Measurements from ENCODE around the gene RSAD1.

Gene RSAD1

GRCh38 chr17:50518384-50519023 is 39.8 kb downstream of the RSAD1 start:
- no peak overlapping the region for H3K4me3 ChIP-seq (ENCODE audit: low read depth, low read length)
- no peak for DNase-seq (ENCODE audit: low read depth)
- TF ChIP-seq, protein P1, sequence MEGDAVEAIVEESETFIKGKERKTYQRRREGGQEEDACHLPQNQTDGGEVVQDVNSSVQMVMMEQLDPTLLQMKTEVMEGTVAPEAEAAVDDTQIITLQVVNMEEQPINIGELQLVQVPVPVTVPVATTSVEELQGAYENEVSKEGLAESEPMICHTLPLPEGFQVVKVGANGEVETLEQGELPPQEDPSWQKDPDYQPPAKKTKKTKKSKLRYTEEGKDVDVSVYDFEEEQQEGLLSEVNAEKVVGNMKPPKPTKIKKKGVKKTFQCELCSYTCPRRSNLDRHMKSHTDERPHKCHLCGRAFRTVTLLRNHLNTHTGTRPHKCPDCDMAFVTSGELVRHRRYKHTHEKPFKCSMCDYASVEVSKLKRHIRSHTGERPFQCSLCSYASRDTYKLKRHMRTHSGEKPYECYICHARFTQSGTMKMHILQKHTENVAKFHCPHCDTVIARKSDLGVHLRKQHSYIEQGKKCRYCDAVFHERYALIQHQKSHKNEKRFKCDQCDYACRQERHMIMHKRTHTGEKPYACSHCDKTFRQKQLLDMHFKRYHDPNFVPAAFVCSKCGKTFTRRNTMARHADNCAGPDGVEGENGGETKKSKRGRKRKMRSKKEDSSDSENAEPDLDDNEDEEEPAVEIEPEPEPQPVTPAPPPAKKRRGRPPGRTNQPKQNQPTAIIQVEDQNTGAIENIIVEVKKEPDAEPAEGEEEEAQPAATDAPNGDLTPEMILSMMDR (IDR thresholded peaks at IDR 0.05; ENCODE audit: insufficient read depth, low read depth, low read length, missing control alignments), result no peak

GRCh38 chr17:50519141-50519834 is 40.6 kb downstream of the RSAD1 start:
- no peak for DNase-seq (ENCODE audit: low read depth)
- TF ChIP-seq, protein P1 (IDR thresholded peaks at IDR 0.05; ENCODE audit: insufficient read depth, low read depth, low read length, missing control alignments), result no peak
- H3K4me3 ChIP-seq (ENCODE audit: low read depth, low read length), result no peak overlapping the region

GRCh38 chr17:50520483-50520882 is 41.8 kb downstream of the RSAD1 start:
- no peak overlapping the region for H3K4me3 ChIP-seq (ENCODE audit: low read depth, low read length)
- TF ChIP-seq, protein P1 (IDR thresholded peaks at IDR 0.05; ENCODE audit: insufficient read depth, low read depth, low read length, missing control alignments), result no peak
- peak; percentile 31 for DNase-seq (ENCODE audit: low read depth)

GRCh38 chr17:50521514-50521913 is 42.9 kb downstream of the RSAD1 start:
- DNase-seq (ENCODE audit: low read depth), result no peak

GRCh38 chr17:50522766-50523165 is 44.1 kb downstream of the RSAD1 start:
- TF ChIP-seq, protein P1 (IDR thresholded peaks at IDR 0.05; ENCODE audit: insufficient read depth, low read depth, low read length, missing control alignments), result no peak
- no peak for DNase-seq (ENCODE audit: low read depth)
- no peak overlapping the region for H3K4me3 ChIP-seq (ENCODE audit: low read depth, low read length)

More at GRCh38 chr17:50521514-50521913, 42.9 kb downstream of the RSAD1 start:
- H3K4me3 ChIP-seq (ENCODE audit: low read depth, low read length), result no peak overlapping the region
- TF ChIP-seq, protein P1 (IDR thresholded peaks at IDR 0.05; ENCODE audit: insufficient read depth, low read depth, low read length, missing control alignments), result no peak

DNA sequence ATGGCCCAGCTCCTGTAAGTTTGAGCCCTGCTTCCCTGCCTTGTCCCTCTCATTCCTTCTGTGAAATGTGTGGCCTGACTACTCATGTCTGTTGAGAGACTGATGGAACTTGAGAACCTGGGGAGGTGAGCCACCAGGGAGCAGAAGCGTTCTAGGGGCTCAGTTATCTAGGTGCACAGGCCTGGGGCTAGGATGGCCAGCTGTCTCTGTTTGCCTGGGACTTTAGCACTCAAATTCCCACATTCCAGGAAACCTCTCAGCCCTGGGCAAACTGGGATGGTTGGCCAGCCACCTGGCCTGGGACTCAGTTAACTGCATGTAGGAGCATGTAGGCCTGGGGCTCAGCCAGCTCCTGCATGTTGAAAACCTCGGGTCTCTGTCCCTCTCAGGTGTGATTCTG is 44.5 kb downstream of the RSAD1 start:
- DNase-seq (ENCODE audit: low read depth), result no peak
- H3K4me3 ChIP-seq (ENCODE audit: low read depth, low read length), result no peak overlapping the region
- TF ChIP-seq, protein P1 (IDR thresholded peaks at IDR 0.05; ENCODE audit: insufficient read depth, low read depth, low read length, missing control alignments), result no peak

All from GM12865 (cell line).